Epithelial cell of alveolus of lung (primary cell): ENCODE data around the gene ZNF630. TPM values are rescaled to one million over a fixed set of nuclear protein-coding genes. Genes with fewer than 3 reads are reported as not detected.

Experiments used
- total RNA-seq: library from RNA; depleted of rRNA; stranded (reverse); fragments of >200 nt; gene quantifications from 2 replicates; pipeline ENCODE4 v1.2.1, GENCODE V29; 2015

The ZNF630 gene
- total RNA-seq: 0.78 and 2.5 TPM in 2 replicates

GRCh38 chrX:48071064-48071985 is at the start of gene ZNF630:
TSS of gene ZNF630 (minus strand) at chrX:48071640. CDS start at chrX:48066886, 4,754 bp downstream.

Other genes starting within 250 kb of the ZNF630 start
- 4.0 and 5.0 TPM in 2 replicates for gene ZNF81, start 234.7 kb downstream of the ZNF630 start, total RNA-seq
- gene ZNF182, start 67.7 kb downstream of the ZNF630 start, total RNA-seq: 1.6 and 4.8 TPM in 2 replicates
- gene SPACA5, start 64.7 kb downstream of the ZNF630 start, total RNA-seq: not detected in 2 replicates
- gene SPACA5B, start 59.0 kb upstream of the ZNF630 start, total RNA-seq: not detected in 2 replicates
- not detected in 2 replicates for gene SSX5, start 125.2 kb upstream of the ZNF630 start, total RNA-seq
- not detected in 2 replicates for gene SSX1, start 183.8 kb upstream of the ZNF630 start, total RNA-seq